Pancreas (tissue), 10 donors: Measurements from ENCODE around the gene RNASE13. TPM values are rescaled to one million over a fixed set of nuclear protein-coding genes. Genes with fewer than 3 reads are reported as not detected.

Experiments
- ATAC-seq, 4 donors: fragments of 200-7000 bp; cut with Tn5 transposase; one replicate each; pipeline versions ENCODE4 v1.8.0 to v1.9.1; 2020; ENCODE audit warnings: mild to moderate bottlenecking in 4 of 4, moderate library complexity in 4 of 4
- DNase-seq, 6 donors: peaks; one replicate each; pipeline ENCODE4 v3.0.0-alpha.2; 2020
- FAIRE-seq: peaks from 2 replicates; lab custom pipeline; 2012; peaks lifted over from hg19 to GRCh38; lab: Jason Lieb, UNC
- H3K27ac ChIP-seq, 4 donors: fragments of 200-600 bp; sonication (generic); 1 replicate in 3 of 4; 2 replicates in 1 of 4; pipeline versions ENCODE4 v1.5.0 to v1.8.0; 2020
- H3K27me3 ChIP-seq, 4 donors: fragments of 200-600 bp; one replicate each; pipeline ENCODE4 v1.8.0; 2021
- H3K36me3 ChIP-seq, 3 donors: fragments of 200-600 bp; sonication (generic) in 1 of 3; one replicate each; pipeline versions ENCODE4 v1.5.0 to v1.8.0; 2020 to 2021
- H3K4me1 ChIP-seq, 3 donors: fragments of 200-600 bp; one replicate each; pipeline ENCODE4 v1.8.0; 2021
- H3K4me3 ChIP-seq, 4 donors: fragments of 200-600 bp; sonication (generic) in 2 of 4; one replicate each; pipeline versions ENCODE4 v1.5.0 to v1.8.0; 2020 to 2021
- H3K9me3 ChIP-seq, 4 donors: fragments of 200-600 bp; one replicate each; pipeline ENCODE4 v1.8.0; 2021
- CTCF ChIP-seq, 4 donors: fragments of 200-600 bp; sonication (generic) in 3 of 4; IDR thresholded peaks; one replicate each; pipeline versions ENCODE4 v1.5.0 to v1.8.0; 2021; ENCODE audit warnings: antibody characterized with exemption in 4 of 4
- WGBS, 2 donors: extraction: QIAGEN DNeasy Blood & Tissue Kit; methylation state at CpG; one replicate each; pipeline ENCODE4 v1.1.7; 2013; 5-methylcytosine and 5-hydroxymethylcytosine counted together
- intact Hi-C, 3 donors: fragments of 100-400 bp; cut with DNase I; formaldehyde crosslinking; loops; one replicate each; pipeline versions ENCODE4 v1.11.1 to v1.14.2; 2022
- polyA plus RNA-seq, 2 donors: library from polyadenylated mRNA; stranded (reverse); fragments of 200-250 nt; gene quantifications; one replicate each; pipeline ENCODE4 v1.2.3, GENCODE V29; 2013
- total RNA-seq, 6 donors: library from RNA; stranded (reverse); fragmentation: NEBNext Ultra II Directional in 4 of 6; extraction: Animal tissue kit (Norgen Biotek cat#: 25700) in 4 of 6; gene quantifications; one replicate each; pipeline versions ENCODE4 v1.2.1 to v1.2.4, GENCODE V29; 2021 to 2023
- donor health status: healthy with polysubstance abuse.
- donor health status: DM: no; HTN: no; CAD: no; lungs with moderate emphysema.
- donor health status: DM: no; HTN: no; CAD: no.
- donor health status: control.
- donor health status: control.
- donor health status: Bipolar disorder and iron deficiency.
- donor health status: DM: yes; HTN: yes; CAD: no.
- donor health status: DM: no; HTN: no; CAD: no.
- donor health status: DM: no; HTN: no; CAD: no.
- donor health status: DM: yes; HTN: yes; CAD: no.

The RNASE13 gene
- total and polyA plus RNA-seq, 8 donors, result 0.08 to 0.23 (median 0.13) TPM; not detected in 4

DNA sequence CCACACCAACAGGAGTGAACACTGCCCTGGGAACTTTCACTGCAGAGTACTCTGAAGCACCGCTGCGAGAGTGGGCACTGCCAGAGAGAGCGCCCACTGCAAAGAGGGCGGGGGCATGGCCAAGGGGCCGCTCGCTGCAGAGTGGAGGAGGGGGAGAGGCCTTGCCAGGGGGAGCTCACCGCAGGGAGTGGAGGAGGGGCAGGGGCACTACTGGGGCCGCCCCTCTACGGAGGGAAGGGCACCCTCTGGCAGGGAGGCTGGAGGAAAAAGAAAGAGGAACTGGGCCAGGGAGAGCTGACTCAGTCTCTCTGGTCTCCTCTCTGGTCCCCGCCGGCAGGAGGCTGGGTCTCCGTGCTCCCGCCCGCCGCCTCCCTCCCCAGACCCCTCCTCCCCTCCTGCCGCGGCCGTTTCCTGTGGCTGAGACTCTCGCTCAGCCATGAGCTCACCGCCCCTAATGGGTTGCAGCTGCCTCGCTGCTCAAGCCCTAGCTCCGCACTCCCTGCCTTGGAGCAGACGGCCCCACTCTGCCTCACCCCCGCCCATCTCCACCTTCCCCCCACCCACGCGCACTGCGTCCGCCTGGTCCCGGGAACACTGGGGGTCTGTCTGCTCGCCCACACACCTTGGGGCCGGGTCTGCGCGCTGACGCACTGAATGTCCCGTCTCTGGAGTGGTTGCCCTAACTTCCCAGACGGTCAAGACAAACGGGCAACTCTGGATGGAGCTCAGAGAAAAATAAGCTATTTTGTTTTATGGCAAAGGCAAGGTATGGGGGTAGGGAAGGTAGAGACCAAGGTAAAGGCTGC lies 36.8 kb upstream of the RNASE13 start:
- H3K36me3 ChIP-seq, result peaks cover 0 to 13% (median 10%) of the 10 kb centered on the region in 3 donors
- ATAC-seq (peak; percentile 49 to 76 (median 66)), FAIRE-seq (no peak), DNase-seq (peak; percentile 73 to 90 (median 84))
- H3K9me3 ChIP-seq, result no peaks in the 10 kb centered on the region
- peak overlapping the region; percentile 47 to 77 (median 70) for H3K4me3 ChIP-seq
- H3K27me3 ChIP-seq, result no peaks in the 10 kb centered on the region
- WGBS, 2 donors, result 1 to 3% methylated on average over 33 to 34 of the region's 37 CpGs
- H3K4me1 ChIP-seq, result peaks cover 0 to 9% (median 5%) of the 10 kb centered on the region in 3 donors
- TF ChIP-seq CTCF (IDR thresholded peaks at IDR 0.05), result no peak
- peak overlapping the region; percentile 70 to 88 (median 78) for H3K27ac ChIP-seq
- intact Hi-C loops, result no loop called here

- peak overlapping the region; percentile 70 to 88 (median 78) for H3K27ac ChIP-seq
- ATAC-seq, result peak; percentile 22 to 37 (median 30)
- peak in 5 of 6 donors; percentile 44 to 87 (median 65) for DNase-seq
- H3K4me1 ChIP-seq, result peaks cover 0 to 9% (median 5%) of the 10 kb centered on the region in 3 donors
- WGBS, 2 donors, result 0 to 1% methylated on average over 23 of the region's 23 CpGs
- no peak for TF ChIP-seq CTCF (IDR thresholded peaks at IDR 0.05)
- H3K27me3 ChIP-seq, result no peaks in the 10 kb centered on the region
- H3K36me3 ChIP-seq, result peaks cover 0 to 7% (median 3%) of the 10 kb centered on the region in 3 donors
- H3K9me3 ChIP-seq, result no peaks in the 10 kb centered on the region
- FAIRE-seq, result no peak
- H3K4me3 ChIP-seq, result peak overlapping the region; percentile 47 to 77 (median 70)
- intact Hi-C loops, result no loop called here
Measured at GRCh38 chr14:21070610-21071224, 36.1 kb upstream of the RNASE13 start.

DNA sequence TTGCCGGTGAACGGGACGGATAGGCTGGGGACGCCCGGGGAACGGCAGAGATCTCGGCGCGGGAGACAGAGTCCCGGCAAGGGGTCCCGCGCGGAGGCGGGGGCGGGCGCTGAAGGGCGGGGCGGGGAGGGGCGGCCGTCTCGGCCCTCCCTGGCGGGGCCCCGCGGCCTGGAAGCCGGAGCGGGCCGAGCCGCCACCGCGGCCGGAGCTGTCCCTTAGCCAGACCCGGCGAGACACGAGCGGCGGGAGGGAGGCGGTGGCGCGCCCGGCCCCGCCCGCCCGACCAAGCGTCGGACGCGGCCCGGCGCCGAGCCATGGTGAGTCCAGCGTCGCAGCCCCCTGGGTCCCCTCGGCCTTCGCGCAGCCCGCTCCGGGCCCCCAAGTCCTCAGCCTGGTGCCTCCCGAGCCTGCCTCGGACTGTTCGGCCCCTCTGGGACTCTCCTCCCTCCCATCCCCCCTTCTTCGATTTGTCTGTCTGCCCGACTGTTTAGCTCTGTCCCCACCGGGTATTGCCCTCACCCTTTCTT lies 35.5 kb upstream of the RNASE13 start, which contains the start of gene ARHGEF40:
TSS of gene ARHGEF40 (plus strand) at position 222 of the 527 bp plus-strand sequence. CDS start at position 315, 93 bp downstream.
- peak; percentile 72 to 88 (median 79) for DNase-seq
- no peak for FAIRE-seq

More for the DNA sequence above, 35.5 kb upstream of the RNASE13 start, which contains the start of gene ARHGEF40:
- no peaks in the 10 kb centered on the region for H3K9me3 ChIP-seq
- H3K27ac ChIP-seq, result peak within 1 kb of the TSS; percentile 70 to 88 (median 78)
- TF ChIP-seq CTCF (IDR thresholded peaks at IDR 0.05), result no peak
- 0% methylated on average over 33 to 63 of the region's 63 CpGs for WGBS, 2 donors
- intact Hi-C loops, result no loop called here
- H3K36me3 ChIP-seq, result peaks cover 0 to 4% (median 0%) of the 10 kb centered on the region in 3 donors
- ATAC-seq, result peak; percentile 65 to 81 (median 75)
- H3K4me1 ChIP-seq, result peaks cover 0 to 9% (median 5%) of the 10 kb centered on the region in 3 donors
- H3K27me3 ChIP-seq, result no peaks in the 10 kb centered on the region
- peak within 1 kb of the TSS; percentile 47 to 77 (median 70) for H3K4me3 ChIP-seq
